NCI-H1930 (cell line): ENCODE data around the gene CC2D2B.
"Not testable (repeated sequence)": the region's sequence is repeated elsewhere in the genome, so short reads cannot be mapped to it uniquely, and the experiment has no call there.

Experiments used
- DNase-seq, 2 experiments: peaks; one replicate each; lab custom pipeline; 2025; lab: John Stamatoyannopoulos, UW

CC2D2B gene, protein sequence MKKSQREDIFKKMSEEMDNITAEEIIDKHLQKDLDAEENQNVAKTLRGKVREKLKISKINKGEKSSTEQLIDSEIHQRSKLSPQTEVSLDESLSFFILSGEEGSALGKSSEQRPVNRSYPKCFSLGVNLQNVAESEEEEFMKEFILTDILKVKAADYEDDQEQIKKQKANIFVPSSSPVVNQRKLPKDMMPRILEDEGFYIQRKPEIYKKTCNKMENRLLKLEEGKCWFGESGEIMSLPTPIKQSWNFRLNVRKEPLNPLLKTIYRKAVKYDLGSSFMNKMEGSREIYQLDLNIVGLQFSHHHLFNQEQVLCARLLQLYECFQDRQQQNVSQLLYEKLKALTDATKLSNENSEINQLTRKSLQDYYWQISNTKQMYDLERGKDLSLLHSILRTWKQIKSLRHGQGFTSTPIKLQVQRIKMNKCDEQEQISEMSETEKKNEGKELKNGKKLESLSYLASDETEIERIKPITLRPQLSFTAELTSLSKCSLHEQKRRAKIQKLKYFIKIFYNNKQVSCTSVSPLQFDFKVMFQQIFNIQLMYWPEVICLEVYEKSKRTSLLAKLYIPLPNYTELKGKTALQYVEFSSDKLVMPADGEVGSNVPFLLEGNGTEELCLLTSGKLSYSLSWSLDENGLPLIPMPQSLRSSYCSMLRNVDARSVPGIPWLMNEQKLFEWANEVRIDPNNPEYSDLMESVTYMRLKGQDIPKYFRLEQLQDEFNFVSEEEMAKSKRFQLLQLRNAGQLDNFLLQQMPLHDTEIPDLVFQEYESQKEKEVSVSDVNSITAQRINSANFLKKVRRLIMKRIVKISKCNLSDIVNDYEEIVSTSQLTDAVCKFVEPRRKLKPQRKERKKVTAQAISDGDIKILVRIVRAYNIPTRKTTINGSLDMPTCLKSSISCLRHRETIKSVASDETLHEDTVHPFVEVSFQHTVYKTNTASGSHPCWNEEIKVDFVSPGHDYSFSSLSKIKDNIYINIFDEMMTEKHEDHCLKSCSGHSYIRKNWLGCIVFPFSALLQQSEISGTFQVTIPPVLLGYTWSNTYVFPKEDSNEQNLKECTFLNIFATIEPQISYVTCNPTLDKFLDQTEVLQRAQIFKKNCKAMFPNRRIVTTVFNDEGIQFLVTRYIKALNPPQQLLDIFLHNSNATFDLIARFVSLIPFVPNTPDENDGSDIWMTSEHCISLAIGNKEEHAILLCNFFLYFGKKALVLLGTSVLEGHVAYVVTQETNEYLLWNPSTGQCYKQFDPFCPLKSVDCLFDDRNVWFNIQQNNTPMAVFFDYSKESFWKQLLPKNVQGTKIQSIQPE (N-terminal part only)

DNA sequence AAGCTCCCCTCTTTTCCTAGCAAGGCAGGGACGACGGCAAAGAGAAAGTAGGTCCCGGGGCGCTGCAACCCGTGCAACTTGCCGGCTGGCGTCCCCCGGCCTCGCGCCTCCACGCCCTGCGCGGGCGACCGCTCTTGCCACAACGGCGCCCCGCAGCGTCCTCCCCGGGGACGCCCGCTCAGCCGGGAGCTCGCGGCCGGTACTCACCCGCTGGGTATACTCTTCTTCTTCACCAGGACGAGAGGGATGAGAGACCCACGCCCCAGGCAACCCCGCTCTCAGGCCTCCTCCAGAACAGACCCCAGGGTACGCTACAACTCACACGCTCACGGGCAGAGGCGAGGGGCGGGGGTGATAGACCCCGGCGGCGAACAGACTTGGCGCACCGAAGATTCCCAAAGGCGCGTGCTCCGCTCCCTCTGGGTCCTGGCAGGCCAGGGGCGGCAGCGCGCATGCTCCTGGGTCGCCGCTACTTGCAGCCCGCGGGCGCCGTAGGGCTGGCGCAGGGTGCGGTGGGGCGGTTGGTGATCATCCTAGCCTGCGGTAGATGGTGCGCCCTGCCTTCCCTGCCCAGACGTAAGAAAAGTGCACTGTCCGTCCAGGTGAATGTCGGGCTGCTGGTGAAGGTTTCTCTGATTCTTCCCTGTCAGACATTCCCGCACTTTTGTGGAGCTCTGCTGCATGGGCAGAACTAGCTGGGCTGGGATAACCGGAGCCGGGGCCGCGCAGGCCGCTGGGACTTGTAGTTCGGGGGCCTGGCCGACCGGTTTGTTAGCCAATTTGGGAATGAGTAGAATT, at the start of gene CC2D2B:
TSS of gene CC2D2B (plus strand) at position 520 of the 798 bp plus-strand sequence. CDS start 3,349 bp downstream, outside the sequence.
- DNase-seq: peak; percentile 40 to 61

DNA sequence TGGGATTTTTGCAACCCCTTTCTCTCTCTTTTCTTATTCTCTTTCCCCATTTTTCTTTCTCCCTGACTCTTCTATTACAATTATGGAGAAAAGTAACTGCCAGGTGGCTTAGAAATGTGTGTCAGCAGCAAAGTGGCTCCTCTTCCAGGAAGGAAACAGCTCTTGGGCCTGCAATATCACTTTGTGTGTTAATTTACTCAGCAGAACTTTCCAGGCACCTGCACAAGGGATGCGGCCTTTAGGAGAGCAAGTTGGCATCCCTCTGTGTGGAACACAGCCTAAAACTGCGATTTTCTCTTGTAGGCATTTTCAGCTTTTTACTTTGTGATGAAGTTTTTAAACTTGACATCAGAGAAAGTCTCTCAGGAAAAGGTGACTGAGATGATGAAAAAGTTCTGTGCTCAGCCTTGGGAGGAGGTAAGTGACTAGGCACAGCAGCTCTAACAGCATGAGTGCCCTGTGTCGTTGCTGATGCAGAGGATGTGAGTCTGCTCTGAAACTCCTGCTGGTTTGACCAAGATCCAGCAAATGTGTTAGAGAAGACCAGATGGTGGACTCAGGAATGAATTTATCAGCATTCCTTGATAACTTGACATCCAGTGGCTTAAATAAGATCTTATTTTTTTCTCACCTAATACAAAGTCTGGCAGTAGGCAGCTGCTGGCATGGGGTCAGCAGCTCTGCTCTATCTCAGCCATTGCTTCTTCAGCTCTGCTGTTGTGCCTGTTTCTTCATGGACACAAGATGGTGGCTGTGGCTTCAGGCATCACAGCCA, 47.4 kb upstream of the CC2D2B start:
- DNase-seq: no peak

DNA sequence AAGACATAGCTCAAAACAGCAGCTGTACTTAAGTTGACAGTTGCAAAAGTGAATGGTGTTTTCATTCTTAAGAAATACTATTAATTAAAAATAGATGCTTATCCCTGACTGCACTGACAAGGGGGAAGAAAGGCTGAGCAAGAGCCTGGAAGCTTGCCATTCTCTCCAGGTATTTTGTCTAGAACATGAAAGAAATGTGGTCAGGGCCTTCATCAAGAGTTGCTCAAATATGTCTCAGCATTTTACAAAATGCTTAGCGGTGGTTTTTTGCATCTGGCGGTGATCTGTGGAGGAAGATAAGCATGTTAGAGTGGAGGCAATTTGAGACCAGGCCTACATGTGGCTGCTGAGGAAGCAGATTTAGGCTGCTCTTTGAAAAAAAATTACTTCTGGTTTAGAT, 46.4 kb upstream of the CC2D2B start:
- no peak for DNase-seq

DNA sequence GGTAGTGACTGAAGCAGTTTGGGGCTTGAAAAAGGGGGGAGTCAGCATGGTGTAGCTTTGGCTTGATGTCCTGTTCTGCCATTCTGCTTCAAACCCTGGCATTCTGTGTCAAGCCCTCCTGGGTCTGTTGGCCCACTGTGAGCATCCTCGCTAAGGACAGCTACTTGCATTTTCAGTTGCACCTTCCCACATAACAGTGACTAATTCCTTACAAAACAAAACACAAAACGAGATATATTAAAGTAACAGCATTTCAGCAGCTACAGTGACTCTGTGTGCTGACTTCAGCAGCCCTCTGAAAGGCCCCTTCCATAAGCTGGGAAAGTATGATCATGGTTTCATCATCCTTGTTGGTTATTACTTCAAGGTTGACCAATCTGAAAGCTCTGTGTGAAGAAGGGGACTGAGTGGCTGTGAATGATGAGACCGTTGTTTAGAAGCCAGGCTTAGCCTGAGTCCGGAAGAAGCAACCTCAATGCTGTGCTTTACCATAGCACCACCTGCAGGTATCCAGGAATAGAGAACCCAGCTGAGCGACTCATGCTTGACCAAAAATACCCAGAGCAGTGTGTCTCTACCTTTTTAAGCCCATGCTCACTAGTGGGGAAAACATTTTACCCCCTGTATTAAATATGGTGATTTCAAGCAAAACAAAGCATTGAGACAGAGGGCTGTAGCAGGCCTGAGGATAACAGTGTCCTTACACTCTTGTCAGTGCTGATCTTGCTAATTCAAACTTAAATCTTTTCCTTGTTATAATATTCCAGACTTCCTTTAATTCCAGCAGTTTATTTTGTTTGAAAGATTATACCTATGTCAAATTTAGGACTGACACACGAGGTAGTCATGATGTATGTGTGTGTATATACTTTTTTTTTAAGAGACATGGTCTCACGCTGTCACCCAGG, 42.6 kb upstream of the CC2D2B start:
- peak in 1 of 2 experiments; percentile 3 for DNase-seq

DNA sequence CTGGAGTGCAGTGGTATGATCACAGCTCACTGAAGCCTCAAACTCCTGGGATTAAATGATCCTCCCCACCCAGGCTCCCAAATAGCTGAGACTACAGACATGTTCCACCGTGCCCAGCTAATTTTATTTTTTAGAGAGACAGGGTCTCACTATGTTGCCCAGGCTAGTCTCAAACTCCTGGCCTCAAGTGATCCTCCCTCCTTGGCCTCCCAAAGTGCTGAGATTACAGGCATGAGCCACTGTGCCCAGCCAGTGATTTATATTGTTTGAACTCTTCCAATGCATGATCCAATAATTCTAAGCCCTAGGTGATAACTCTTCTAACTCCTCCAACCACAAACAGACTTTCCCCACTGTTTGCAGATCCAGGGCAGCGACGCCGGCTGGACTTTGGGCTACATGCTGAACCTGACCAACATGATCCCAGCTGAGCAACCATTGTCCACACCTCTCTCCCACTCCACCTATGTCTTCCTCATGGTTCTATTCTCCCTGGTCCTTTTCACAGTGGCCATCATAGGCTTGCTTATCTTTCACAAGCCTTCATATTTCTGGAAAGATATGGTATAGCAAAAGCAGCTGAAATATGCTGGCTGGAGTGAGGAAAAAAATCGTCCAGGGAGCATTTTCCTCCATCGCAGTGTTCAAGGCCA, 41.8 kb upstream of the CC2D2B start:
- DNase-seq: no peak

- no peak for DNase-seq
Measured at GRCh38 chr10:95866467-95866842, 41.3 kb upstream of the CC2D2B start.

DNA sequence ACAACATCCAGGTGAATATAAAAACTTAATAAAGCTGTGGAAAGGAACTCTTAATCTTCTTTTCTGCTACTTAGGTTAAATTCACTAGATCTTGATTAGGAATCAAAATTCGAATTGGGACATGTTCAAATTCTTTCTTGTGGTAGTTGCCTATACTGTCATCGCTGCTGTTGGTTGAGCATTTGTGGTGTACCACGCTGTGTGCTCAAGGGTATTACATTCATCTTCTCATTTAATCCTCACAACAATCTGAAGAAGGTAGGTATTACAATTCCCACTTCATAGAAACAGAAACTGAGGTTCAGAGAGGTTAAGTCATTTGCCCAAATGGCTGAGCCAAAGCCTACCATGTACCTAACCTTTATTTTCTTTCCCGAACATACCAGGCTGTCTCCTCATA, 39.9 kb upstream of the CC2D2B start:
- DNase-seq: no peak

DNA sequence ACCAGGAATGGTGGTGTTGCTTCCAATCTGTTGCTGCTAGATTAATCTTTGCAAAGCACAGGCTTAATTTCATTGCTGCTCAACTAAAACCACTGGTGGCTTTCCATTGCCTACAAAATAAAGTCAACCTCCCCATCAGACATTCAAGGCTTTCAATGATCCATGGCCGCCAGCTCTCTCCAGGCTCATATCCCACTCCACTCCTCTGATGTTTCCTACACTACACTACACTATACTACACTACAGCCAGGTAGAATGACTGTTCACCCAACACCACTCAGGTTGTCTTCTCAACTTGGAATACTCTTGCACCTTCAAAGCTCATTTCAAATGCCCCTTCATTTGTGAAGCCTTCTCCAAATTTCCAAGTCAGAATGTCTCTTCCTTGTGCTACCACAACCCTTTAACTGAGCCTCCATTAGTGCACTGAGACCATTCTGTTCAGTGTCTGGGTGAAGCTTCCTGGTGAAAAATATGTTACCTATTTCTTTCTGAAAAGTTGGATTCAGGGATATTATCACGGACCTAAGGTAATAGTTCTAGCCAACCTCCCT, 35.5 kb upstream of the CC2D2B start:
- no peak for DNase-seq

DNA sequence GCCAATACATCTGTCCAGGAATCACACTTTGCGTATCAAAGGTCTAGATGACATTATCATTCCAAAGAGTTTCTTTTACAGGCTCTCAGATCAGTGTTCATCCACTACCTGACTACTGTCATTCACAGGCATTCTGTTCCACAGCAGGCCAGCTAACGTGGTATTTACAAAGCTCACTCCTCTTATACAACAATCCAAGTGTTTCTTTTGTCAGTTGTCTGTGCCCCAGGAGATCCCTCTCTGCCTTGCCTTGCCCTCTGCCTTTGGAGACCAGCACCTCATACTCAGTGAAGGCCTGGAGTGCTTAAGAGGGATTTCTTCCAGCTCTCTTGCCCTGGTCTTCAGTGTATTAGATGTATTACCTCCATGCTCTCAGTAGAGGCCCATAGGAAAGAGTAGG, 34.6 kb upstream of the CC2D2B start:
- no peak for DNase-seq

- DNase-seq: no peak
Measured at GRCh38 chr10:95873651-95874050, 34.1 kb upstream of the CC2D2B start.

DNA sequence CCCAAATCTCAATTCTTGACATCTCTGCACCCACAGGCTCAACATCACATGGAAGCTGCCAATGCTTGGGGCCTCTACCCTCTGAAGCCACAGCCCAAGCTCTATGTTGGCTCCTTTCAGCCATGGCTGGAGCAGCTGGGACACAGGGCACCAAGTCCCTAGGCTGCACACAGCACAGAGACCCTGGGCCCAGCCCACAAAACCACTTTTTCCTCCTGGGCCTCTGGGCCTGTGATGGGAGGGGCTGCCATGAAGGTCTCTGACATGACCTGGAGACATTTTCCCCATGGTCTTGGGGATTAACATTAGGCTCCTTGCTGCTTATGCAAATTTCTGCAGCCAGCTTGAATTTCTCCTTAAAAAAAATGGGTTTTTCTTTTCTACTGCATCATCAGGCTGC, 33.0 kb upstream of the CC2D2B start:
- not testable (repeated sequence) for DNase-seq

DNA sequence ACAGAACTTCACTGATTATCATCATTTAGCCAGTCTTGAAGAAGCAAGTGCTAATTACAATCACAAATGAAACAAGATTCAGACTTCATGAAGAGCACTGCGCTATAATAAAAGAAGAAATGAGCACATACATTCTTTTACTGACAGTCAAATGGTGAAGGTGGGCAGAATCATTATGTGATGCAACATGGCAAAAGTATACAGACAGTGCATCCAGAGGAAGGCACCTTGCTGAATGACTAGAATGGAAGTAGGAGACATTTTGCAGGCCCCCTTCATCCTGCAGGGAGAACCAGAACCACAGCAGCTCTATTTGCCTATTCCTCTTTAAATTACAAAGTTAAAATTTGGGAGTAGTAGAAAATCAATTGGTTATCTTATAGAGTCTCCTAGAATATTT, 31.0 kb upstream of the CC2D2B start:
- no peak for DNase-seq

DNA sequence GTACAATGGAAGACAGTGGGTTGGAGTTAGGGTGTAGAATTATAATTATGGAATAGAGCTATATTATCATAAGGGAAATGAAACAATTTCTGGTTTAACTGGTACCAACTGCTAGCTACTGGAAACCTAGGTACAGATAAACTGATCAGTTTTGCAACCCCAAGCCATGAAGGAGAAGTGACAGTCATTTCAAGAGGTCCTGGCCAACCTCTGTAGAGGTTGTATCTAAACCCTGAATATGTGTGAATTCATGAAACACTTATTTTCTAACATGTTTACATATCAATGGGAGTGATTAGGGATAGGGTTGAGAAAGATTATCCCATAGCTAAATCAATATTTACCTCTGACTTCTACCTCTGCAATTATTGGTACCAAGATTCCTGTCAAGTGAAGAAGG, 29.9 kb upstream of the CC2D2B start:
- DNase-seq: no peak

GRCh38 chr10:95880704-95881103, 27.1 kb upstream of the CC2D2B start:
- DNase-seq: no peak

DNA sequence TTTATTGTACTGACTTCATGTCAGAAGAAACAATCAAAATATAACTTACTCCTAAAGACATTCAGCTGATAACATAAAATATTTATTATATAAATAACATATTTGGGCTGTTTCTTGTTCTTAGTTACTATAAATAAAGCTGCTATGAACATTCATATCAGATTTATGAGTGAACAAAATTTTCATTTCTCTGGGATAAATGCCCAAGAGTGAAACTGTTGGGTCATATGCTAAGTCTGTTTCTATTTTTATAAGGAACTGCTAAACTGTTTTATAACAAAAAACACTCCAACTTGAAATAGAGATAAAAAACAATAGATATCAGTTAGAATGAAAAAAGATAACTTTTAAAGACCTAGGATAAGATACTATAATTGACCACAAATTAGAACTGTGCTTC, 26.5 kb upstream of the CC2D2B start:
- DNase-seq: no peak

GRCh38 chr10:95889830-95890229, 17.9 kb upstream of the CC2D2B start:
- no peak for DNase-seq

DNA sequence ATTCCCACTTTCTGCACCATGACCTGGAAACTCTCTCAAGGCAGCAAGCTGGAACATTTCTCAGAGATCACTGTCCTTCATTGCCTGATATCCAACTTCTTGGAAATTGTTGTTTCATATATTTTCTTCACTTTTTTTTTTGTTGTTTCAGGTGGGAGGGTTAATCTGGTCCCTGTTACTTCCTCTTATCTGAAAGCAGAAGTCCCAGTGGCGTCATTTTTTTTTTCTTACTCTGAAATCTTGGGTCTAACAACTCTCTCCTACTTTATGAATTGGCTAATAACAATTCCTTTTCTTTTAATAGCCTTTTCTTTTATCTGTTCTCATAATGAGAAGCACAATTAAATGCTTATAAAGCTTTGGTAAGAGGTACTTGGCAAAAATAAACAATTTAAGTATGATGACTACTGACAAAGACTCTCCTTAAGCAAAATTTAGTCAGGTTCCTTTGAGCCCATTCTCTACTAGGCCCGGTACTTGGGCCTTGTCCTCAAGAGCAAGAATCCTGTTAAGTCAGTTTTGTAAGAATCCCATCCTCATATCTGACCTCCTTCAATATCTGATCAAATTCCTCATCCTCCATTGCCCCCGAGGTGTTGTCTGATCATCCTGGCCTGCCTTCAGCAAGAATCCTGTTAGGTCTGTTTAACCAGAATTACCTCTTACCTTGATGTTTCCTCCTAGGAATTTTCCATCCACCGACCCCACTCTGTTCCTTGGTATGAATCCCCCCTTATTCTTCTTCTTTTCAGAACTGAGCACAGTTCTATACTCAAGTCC, 11.5 kb upstream of the CC2D2B start:
- no peak for DNase-seq
